ENCODE data around the gene CCDC102B.

The CCDC102B gene

DNA sequence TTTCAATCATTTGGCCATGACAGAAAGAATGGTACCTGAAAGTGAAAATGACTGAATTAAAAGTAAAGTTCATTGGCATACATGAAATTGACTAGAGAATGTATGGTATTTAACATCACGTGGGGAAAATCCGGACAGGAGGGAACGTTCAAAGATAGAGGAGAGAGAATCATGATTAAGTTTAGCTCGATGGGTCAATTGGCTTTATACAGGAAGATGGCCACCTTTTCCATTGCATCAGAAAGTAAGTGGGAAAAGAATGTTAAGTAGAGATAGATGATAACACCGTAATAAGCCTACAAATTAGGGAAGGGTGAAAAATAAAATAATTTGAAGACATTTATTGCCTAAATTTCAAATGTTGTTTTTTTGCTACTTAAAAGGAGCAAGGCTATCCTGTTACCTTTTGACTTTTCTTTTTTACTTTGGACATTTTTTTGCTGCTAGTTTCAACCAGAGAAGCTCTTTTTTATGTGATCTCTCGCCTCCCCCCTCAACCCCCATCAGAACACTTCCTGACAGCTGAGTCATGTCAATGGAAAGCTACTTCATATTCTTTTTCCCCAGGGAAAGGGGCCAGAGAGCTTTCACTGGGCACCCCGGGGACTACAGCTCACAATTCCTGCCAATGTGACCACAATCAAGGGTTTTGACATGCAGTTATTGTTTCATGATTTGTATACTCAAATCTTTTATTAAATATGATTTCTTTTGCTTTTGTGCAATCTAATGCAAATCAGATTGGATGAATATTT lies 767 bp upstream of the CCDC102B start:
- Mint-ChIP-seq H3K4me3 (no peak overlapping the region), H3K27ac (no peak overlapping the region)

DNA sequence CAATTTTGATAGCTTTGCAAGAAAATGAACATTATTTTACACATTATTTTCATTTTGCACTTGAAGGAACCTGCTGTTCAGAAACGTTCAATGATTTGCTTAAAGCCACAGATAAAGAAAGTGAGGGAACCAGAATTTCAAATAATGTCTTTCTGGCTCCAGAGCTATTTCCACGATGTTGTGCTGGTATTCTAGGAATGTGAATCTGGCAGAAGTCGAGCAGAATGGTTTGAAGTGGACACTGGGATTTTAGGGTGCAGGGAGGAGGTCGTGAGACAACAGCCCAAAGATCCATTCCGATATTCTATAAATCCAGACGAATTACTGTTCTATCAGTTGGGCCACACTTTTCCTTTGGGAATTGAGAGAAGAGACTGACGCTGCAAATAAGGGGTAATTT lies 2.2 kb downstream of the CCDC102B start:
- Mint-ChIP-seq H3K27ac (no peak overlapping the region), H3K36me3 (ENCODE audit: low read depth) (no peaks in the 10 kb centered on the region), H3K9me3 (no peaks in the 10 kb centered on the region), H3K4me3 (no peak overlapping the region), H3K4me1 (ENCODE audit: low read depth) (no peaks in the 10 kb centered on the region), H3K27me3 (no peaks in the 10 kb centered on the region)

More for the DNA sequence above, 767 bp upstream of the CCDC102B start:
- H3K27me3 Mint-ChIP-seq, result no peaks in the 10 kb centered on the region
- H3K4me1 Mint-ChIP-seq (ENCODE audit: low read depth), result no peaks in the 10 kb centered on the region
- H3K9me3 Mint-ChIP-seq, result no peaks in the 10 kb centered on the region
- H3K36me3 Mint-ChIP-seq (ENCODE audit: low read depth), result no peaks in the 10 kb centered on the region

DNA sequence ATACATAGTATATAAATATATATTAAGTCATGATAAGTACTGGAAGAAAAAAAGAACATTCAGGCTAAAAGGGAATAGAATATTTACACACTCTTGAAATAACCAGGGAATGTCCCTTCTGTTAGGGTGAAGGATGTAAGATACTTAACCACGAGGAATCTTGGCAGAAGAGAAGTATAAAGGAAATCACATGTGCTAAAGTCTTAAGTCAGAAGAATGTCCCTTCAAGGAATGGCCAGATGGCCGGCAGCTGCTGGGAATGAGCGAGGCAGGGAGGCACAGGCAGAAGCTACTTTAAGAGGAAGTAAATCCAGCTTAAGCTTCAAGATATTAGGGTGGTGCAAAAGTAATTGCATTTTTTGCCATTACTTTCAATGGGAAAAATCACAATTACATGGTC lies 5.5 kb downstream of the CCDC102B start:
- Mint-ChIP-seq H3K9me3 (no peaks in the 10 kb centered on the region), H3K27me3 (no peaks in the 10 kb centered on the region), H3K36me3 (ENCODE audit: low read depth) (no peaks in the 10 kb centered on the region), H3K4me1 (ENCODE audit: low read depth) (no peaks in the 10 kb centered on the region), H3K4me3 (no peak overlapping the region), H3K27ac (no peak overlapping the region)

DNA sequence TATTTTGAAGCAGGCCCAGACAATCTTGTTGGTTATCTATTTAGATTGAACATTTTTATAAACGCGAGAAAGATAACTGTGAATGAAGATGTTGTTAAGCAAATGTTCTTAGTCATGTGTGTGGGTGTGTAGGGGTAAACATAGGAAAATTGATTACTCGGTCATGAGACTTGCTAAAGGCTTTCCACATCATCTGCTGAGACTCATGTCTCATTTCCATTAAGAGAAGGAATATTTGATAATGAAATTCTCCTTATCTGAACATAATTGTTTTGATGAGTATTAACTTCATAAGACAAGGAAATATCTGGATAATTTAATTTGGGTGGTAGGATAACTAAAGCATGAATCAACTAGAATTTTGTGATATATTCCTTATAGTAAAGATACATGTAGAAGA lies 19.7 kb downstream of the CCDC102B start:
- H3K36me3 Mint-ChIP-seq (ENCODE audit: low read depth), result no peaks in the 10 kb centered on the region

DNA sequence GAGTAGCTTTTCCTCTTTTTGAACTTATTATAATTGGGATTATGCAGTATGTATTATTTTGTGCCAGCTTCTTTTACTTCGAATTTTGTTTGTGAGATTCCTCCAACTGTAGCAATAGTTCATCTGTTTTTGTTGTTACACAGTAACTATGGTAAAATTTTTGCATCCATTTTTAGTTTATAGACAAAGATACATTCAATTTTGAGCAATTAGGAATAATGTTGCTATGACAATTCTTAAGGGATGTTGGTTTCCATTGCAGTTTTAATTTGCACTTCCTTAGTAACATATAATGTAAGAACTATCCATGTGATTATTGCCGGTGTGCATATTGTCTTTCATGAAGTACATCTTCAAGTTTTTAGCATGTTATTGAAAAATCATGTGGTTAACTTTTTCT lies 20.7 kb downstream of the CCDC102B start:
- H3K27me3 Mint-ChIP-seq, result no peaks in the 10 kb centered on the region
- no peaks in the 10 kb centered on the region for H3K9me3 Mint-ChIP-seq
- no peak overlapping the region for H3K27ac Mint-ChIP-seq
- H3K4me3 Mint-ChIP-seq, result no peak overlapping the region
- H3K4me1 Mint-ChIP-seq (ENCODE audit: low read depth), result no peaks in the 10 kb centered on the region
- H3K36me3 Mint-ChIP-seq (ENCODE audit: low read depth), result no peaks in the 10 kb centered on the region

More for the DNA sequence above, 19.7 kb downstream of the CCDC102B start:
- Mint-ChIP-seq H3K4me3 (no peak overlapping the region), H3K27ac (no peak overlapping the region), H3K4me1 (ENCODE audit: low read depth) (no peaks in the 10 kb centered on the region), H3K27me3 (no peaks in the 10 kb centered on the region), H3K9me3 (no peaks in the 10 kb centered on the region)

DNA sequence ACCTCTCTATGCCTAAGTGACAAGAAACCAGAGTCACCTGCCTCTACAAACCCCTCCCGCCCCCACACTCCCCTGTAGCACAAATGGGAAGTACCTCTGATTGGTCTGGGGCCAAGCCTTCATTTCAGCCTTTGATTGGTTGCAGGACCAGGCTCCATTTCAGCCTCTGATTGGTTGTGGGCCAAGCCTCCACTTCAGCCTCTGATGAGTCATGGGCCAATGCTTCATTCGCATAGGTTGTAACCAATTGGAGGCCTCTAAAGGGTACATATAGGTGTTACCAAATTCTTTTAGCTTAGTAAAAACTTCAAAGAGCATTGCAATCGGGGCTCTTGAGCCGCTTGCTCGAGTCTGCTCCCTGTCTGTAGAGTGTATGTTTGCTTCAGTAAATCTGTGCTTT lies 25.0 kb downstream of the CCDC102B start:
- H3K27ac Mint-ChIP-seq, result no peak overlapping the region
- no peaks in the 10 kb centered on the region for H3K36me3 Mint-ChIP-seq (ENCODE audit: low read depth)
- H3K9me3 Mint-ChIP-seq, result no peaks in the 10 kb centered on the region
- H3K4me3 Mint-ChIP-seq, result no peak overlapping the region
- no peaks in the 10 kb centered on the region for H3K27me3 Mint-ChIP-seq
- no peaks in the 10 kb centered on the region for H3K4me1 Mint-ChIP-seq (ENCODE audit: low read depth)

DNA sequence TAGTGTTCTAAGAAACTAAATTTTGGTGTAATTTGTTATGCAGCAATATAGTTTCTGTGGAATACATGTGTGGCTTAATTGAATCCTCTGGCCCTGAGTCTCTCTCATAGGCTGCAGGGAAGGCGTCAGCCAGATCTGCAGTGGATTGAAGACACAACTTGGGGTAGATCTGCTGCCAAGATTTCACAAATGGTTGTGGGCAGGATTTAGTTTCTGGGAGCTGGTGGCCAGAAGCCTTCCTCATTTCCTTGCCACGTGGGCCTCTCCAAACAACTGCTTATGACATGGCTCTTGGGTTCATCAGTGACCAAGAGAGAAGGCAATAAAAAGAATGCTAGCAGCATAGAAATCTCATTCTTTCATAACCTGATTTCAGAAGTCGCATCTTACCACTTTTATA lies 28.2 kb downstream of the CCDC102B start:
- Mint-ChIP-seq H3K36me3 (ENCODE audit: low read depth) (no peaks in the 10 kb centered on the region), H3K27me3 (no peaks in the 10 kb centered on the region), H3K4me3 (no peak overlapping the region), H3K9me3 (no peaks in the 10 kb centered on the region), H3K4me1 (ENCODE audit: low read depth) (no peaks in the 10 kb centered on the region), H3K27ac (no peak overlapping the region)

DNA sequence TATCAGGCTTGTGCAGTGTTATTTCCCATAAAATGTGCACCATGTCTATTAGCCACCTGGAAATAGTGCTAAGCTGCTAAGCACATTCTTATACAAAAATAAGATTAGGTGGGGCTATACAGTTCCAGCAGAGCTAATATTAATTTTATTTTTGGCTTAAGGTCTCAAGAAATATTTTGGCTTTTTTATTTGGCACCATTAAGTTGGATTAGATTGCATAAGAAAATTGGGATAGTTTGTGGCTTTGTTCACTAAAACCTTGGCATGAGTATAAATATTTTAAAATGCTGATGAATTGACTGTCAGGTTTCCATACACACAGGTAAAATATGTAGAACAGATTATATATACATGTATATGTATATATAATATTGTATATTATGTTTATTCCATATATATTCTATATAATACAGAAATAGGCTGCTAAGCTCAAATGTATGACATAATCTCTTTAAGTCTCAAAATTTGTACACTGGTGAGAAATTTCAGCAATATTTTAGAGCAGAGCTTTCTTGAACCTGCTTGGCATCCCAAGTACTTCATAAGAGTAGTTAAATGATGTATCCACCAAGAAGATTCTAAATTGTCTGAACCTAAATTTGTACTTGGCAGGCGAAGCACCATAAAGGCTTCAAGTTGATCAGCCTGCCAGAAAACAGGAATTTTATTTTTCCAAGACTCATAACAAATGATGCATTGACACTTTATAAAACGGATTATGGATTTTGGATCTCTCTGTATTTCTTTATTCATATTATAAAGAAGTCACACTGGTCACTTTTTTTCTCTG lies 32.6 kb downstream of the CCDC102B start:
- Mint-ChIP-seq H3K36me3 (ENCODE audit: low read depth) (no peaks in the 10 kb centered on the region), H3K27me3 (no peaks in the 10 kb centered on the region), H3K4me3 (no peak overlapping the region), H3K9me3 (no peaks in the 10 kb centered on the region), H3K4me1 (ENCODE audit: low read depth) (no peaks in the 10 kb centered on the region), H3K27ac (no peak overlapping the region)

DNA sequence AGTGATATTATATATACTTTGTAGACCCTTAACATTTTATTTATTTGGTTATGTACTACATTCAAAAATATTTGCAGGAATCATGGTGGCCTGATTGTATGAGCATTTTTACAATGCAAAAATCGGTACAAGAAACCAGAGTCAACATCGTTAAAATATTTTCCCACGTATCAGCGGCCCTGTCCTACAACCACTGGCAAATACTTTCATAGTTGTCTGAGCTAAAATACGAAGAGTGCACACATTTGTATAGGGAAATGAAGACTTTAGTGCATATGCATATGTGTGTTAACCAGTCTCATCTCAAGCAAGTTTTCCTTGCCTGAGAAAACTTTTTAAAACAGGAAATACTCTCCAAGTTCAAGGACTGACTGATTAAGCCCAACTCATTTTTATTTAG lies 35.9 kb downstream of the CCDC102B start:
- Mint-ChIP-seq H3K4me3 (no peak overlapping the region), H3K36me3 (ENCODE audit: low read depth) (no peaks in the 10 kb centered on the region), H3K9me3 (no peaks in the 10 kb centered on the region), H3K27me3 (no peaks in the 10 kb centered on the region), H3K4me1 (ENCODE audit: low read depth) (no peaks in the 10 kb centered on the region), H3K27ac (no peak overlapping the region)

DNA sequence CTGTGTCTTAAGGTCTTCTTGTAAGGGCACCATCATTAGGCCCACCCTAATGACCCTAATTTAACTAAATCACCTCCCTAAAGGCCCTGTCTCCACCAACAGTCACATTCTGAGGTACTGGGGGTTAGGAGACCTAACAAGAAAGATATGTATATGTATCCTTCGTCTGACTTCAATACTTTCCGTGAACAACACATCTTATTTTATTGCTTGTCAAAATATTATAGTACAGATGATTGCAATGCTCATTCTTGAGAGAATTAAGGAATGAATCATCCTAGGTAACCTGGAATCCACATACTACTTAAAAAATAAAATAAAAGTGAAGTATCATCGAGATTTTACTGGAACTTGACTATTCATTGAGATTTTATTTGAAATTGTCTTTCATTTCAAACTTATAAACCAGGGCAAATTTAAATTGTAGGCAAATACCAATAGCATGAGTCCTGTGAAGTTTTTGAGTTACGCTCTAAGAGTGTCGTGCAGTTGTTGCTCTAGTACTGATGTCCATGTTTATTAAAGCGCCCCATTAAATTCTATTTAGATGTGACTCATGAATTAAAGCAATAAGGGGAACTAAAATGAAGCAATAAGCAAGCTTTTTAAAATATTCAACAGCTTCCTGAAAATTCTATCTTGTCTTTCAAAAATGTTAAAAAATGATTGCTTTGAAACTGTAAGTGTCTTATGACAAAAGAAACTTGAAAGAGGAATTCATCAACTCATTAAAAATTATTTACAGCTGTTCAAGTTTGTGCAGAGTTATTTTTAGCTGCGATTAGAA lies 40.0 kb downstream of the CCDC102B start:
- Mint-ChIP-seq H3K36me3 (ENCODE audit: low read depth) (no peaks in the 10 kb centered on the region), H3K4me3 (no peak overlapping the region), H3K27me3 (no peaks in the 10 kb centered on the region), H3K27ac (no peak overlapping the region), H3K9me3 (no peaks in the 10 kb centered on the region), H3K4me1 (ENCODE audit: low read depth) (no peaks in the 10 kb centered on the region)

DNA sequence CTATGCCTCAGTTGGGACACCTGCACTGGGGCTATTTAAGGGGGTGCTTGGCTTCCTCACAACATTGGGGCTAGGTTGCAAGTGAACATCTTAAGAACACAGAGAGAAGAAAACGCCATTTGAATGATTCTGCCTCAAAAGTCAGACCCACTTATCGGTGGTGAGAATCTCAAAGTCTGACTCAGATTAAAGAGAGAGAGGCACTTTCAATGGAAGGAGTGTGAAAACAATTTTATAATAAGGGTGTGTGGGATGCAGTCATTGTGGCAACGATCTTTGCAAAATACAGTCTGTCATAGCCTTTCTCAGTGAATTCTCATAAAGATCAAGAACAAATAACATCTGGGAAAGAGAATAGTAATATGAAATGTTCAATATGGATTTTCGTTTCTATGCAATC lies 41.8 kb downstream of the CCDC102B start:
- no peaks in the 10 kb centered on the region for H3K4me1 Mint-ChIP-seq (ENCODE audit: low read depth)
- H3K36me3 Mint-ChIP-seq (ENCODE audit: low read depth), result no peaks in the 10 kb centered on the region
- H3K27me3 Mint-ChIP-seq, result no peaks in the 10 kb centered on the region
- H3K27ac Mint-ChIP-seq, result no peak overlapping the region
- H3K4me3 Mint-ChIP-seq, result no peak overlapping the region
- no peaks in the 10 kb centered on the region for H3K9me3 Mint-ChIP-seq

DNA sequence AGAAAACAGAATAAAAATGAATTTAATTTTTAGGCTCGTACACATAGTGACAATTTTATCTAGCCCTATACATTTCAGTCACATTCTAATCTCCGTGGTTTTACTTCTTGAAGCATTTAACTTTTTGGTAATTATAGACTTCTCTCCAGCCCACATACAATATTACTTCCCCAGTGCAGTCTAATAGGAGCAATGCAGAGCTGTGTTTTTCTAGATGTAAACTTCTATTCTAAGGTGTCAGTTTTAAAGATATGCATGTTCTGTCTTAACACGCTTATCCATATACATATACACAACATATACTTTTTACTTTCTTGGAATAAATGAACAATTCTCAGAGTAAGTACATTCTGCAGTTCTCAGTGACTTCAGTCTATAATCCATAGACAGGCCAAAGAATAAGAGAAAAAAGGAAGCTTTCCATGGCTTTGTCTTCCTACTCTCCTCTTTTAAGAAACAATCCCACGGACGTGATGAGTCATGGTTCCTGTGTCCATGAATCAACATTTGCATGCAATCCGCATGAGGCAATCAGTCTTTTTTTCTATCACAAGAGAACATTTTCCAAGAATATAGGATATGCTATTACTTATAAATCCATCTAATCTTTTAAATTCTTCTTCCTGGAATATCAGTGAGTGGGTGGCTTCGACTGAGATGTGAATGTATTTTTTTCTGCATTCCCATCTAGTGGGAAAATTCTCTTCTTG lies 42.8 kb downstream of the CCDC102B start:
- Mint-ChIP-seq H3K36me3 (ENCODE audit: low read depth) (no peaks in the 10 kb centered on the region), H3K4me1 (ENCODE audit: low read depth) (no peaks in the 10 kb centered on the region), H3K27me3 (no peaks in the 10 kb centered on the region), H3K9me3 (no peaks in the 10 kb centered on the region), H3K27ac (no peak overlapping the region), H3K4me3 (no peak overlapping the region)

DNA sequence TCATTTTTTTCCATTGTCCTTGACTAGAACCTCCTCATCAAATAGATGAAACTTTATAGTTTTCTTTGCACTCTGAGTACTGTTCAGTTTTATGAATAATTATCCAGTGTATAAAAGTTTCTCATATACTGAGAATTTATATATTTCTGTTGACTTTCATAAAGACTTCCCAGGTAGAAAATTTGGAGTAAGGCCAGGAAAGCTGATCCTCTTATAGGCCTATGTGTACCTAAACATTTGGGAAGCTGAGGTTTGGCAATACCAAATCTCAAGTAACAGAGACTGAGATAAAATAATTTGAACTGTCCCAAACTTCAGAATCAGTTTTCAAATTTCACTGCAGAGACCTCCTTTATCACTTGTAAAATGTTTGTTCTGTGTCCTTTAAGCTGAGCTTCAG lies 43.4 kb downstream of the CCDC102B start:
- Mint-ChIP-seq H3K9me3 (no peaks in the 10 kb centered on the region), H3K27ac (no peak overlapping the region), H3K36me3 (ENCODE audit: low read depth) (no peaks in the 10 kb centered on the region), H3K4me1 (ENCODE audit: low read depth) (no peaks in the 10 kb centered on the region), H3K4me3 (no peak overlapping the region), H3K27me3 (no peaks in the 10 kb centered on the region)

DNA sequence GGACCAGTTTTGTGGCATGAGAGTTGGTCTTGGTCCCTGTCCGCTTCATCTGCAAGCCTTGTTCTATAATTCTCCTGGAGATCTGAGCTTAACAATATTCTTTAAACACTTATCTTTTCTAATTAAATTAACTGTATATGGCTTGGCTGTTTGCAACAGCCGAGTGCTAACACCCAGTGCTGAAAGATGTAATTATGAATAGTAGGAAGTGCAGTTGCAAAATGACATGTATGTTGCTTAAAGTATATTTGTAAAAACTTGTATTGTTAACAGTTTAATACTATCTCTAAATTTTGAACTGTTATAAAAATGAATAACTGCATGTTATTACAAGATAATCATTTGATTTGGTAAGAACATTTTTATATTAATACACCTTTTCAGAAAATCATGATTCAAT lies 45.1 kb downstream of the CCDC102B start:
- Mint-ChIP-seq H3K9me3 (no peaks in the 10 kb centered on the region), H3K4me3 (no peak overlapping the region), H3K4me1 (ENCODE audit: low read depth) (no peaks in the 10 kb centered on the region), H3K36me3 (ENCODE audit: low read depth) (no peaks in the 10 kb centered on the region), H3K27me3 (no peaks in the 10 kb centered on the region), H3K27ac (no peak overlapping the region)

Data from stimulated activated naive CD8-positive, alpha-beta T cell treated with anti-CD3 and anti-CD28 coated beads, Interleukin-15, Interleukin-2, amounts not matched to agents 100 ng/mL and 50 ng/mL, for 24 hours (primary cell).